ENCODE results near the gene DNAJC30. TPM values are rescaled to one million over a fixed set of nuclear protein-coding genes. Genes with fewer than 3 reads are reported as not detected.

The DNAJC30 gene
- total and polyA plus RNA-seq, 2 experiments from 2014 or later, result 2.8 to 5.6 TPM

DNA sequence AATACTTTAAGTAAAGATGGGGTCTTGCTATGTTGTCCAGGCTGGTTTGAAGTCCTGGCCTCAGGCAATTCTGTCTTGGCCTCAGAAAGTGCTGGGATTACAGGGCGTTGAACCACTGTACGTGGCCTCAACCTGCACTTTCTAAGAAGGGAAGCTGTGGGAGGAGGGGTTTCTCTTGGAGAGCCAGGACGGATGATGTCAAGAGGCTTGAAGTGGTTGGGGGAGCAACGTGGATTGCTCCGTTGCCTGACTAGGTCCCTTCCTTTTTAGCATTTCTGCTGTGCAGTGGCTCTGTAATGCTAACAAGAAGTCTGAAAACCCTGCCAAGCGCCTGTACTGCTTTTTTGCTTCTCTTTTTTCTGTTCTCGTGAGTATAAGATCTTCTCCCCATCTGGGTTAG is 7.4 kb upstream of the DNAJC30 start:
- no peak overlapping the region for H3K27ac ChIP-seq (ENCODE audit: low read depth)
- H3K4me3 ChIP-seq, result no peak overlapping the region
- H2AFZ ChIP-seq, result no peak overlapping the region
- H3K9me3 Mint-ChIP-seq, result no peaks in the 10 kb centered on the region; the same call in 2 of the 3 replicates
- peaks cover 4% of the 10 kb centered on the region for H3K27me3 Mint-ChIP-seq (ENCODE audit: insufficient read depth, low read depth, poor library complexity)
- H3K4me1 ChIP-seq (ENCODE audit: insufficient read depth), result no peaks in the 10 kb centered on the region
- peaks cover 73% of the 10 kb centered on the region for H3K36me3 Mint-ChIP-seq (ENCODE audit: low read depth)
- H3K27me3 ChIP-seq (ENCODE audit: insufficient read depth), result no peaks in the 10 kb centered on the region
- H3K4me3 Mint-ChIP-seq, result no peak overlapping the region
- H3K79me2 ChIP-seq (replicated peaks; ENCODE audit: insufficient read depth), result peaks cover 40% of the 10 kb centered on the region
- no peak for DNase-seq (ENCODE audit: low spot score)
- no peak for ATAC-seq
- peaks cover 31% of the 10 kb centered on the region; the same call in 1 of the 2 replicates for H3K36me3 ChIP-seq (ENCODE audit: insufficient read depth)
- H3K27ac Mint-ChIP-seq, result no peak overlapping the region
- H4K20me1 ChIP-seq (replicated peaks; ENCODE audit: insufficient read depth), result peaks cover 27% of the 10 kb centered on the region
- TF ChIP-seq, protein P1, sequence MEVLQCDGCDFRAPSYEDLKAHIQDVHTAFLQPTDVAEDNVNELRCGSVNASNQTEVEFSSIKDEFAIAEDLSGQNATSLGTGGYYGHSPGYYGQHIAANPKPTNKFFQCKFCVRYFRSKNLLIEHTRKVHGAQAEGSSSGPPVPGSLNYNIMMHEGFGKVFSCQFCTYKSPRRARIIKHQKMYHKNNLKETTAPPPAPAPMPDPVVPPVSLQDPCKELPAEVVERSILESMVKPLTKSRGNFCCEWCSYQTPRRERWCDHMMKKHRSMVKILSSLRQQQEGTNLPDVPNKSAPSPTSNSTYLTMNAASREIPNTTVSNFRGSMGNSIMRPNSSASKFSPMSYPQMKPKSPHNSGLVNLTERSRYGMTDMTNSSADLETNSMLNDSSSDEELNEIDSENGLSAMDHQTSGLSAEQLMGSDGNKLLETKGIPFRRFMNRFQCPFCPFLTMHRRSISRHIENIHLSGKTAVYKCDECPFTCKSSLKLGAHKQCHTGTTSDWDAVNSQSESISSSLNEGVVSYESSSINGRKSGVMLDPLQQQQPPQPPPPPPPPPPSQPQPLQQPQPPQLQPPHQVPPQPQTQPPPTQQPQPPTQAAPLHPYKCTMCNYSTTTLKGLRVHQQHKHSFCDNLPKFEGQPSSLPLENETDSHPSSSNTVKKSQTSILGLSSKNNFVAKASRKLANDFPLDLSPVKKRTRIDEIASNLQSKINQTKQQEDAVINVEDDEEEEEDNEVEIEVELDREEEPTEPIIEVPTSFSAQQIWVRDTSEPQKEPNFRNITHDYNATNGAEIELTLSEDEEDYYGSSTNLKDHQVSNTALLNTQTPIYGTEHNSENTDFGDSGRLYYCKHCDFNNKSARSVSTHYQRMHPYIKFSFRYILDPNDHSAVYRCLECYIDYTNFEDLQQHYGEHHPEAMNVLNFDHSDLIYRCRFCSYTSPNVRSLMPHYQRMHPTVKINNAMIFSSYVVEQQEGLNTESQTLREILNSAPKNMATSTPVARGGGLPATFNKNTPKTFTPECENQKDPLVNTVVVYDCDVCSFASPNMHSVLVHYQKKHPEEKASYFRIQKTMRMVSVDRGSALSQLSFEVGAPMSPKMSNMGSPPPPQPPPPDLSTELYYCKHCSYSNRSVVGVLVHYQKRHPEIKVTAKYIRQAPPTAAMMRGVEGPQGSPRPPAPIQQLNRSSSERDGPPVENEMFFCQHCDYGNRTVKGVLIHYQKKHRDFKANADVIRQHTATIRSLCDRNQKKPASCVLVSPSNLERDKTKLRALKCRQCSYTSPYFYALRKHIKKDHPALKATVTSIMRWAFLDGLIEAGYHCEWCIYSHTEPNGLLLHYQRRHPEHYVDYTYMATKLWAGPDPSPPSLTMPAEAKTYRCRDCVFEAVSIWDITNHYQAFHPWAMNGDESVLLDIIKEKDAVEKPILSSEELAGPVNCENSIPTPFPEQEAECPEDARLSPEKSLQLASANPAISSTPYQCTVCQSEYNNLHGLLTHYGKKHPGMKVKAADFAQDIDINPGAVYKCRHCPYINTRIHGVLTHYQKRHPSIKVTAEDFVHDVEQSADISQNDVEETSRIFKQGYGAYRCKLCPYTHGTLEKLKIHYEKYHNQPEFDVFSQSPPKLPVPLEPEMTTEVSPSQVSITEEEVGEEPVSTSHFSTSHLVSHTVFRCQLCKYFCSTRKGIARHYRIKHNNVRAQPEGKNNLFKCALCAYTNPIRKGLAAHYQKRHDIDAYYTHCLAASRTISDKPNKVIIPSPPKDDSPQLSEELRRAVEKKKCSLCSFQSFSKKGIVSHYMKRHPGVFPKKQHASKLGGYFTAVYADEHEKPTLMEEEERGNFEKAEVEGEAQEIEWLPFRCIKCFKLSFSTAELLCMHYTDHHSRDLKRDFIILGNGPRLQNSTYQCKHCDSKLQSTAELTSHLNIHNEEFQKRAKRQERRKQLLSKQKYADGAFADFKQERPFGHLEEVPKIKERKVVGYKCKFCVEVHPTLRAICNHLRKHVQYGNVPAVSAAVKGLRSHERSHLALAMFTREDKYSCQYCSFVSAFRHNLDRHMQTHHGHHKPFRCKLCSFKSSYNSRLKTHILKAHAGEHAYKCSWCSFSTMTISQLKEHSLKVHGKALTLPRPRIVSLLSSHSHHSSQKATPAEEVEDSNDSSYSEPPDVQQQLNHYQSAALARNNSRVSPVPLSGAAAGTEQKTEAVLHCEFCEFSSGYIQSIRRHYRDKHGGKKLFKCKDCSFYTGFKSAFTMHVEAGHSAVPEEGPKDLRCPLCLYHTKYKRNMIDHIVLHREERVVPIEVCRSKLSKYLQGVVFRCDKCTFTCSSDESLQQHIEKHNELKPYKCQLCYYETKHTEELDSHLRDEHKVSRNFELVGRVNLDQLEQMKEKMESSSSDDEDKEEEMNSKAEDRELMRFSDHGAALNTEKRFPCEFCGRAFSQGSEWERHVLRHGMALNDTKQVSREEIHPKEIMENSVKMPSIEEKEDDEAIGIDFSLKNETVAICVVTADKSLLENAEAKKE (CRISPR knock-in tag; IDR thresholded peaks at IDR 0.05), result no peak
- TF ChIP-seq ZNF331 (CRISPR knock-in tag; IDR thresholded peaks at IDR 0.05; ENCODE audit: low read depth), result no peak
- no peak for TF ChIP-seq STAT1 (IDR thresholded peaks at IDR 0.05; ENCODE audit: unreplicated experiment)
- TF ChIP-seq, protein P2, sequence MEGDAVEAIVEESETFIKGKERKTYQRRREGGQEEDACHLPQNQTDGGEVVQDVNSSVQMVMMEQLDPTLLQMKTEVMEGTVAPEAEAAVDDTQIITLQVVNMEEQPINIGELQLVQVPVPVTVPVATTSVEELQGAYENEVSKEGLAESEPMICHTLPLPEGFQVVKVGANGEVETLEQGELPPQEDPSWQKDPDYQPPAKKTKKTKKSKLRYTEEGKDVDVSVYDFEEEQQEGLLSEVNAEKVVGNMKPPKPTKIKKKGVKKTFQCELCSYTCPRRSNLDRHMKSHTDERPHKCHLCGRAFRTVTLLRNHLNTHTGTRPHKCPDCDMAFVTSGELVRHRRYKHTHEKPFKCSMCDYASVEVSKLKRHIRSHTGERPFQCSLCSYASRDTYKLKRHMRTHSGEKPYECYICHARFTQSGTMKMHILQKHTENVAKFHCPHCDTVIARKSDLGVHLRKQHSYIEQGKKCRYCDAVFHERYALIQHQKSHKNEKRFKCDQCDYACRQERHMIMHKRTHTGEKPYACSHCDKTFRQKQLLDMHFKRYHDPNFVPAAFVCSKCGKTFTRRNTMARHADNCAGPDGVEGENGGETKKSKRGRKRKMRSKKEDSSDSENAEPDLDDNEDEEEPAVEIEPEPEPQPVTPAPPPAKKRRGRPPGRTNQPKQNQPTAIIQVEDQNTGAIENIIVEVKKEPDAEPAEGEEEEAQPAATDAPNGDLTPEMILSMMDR (conservative IDR thresholded peaks at IDR 0.05; ENCODE audit: low read depth in 2 of 2), result no peak
- TF ChIP-seq, protein P3, sequence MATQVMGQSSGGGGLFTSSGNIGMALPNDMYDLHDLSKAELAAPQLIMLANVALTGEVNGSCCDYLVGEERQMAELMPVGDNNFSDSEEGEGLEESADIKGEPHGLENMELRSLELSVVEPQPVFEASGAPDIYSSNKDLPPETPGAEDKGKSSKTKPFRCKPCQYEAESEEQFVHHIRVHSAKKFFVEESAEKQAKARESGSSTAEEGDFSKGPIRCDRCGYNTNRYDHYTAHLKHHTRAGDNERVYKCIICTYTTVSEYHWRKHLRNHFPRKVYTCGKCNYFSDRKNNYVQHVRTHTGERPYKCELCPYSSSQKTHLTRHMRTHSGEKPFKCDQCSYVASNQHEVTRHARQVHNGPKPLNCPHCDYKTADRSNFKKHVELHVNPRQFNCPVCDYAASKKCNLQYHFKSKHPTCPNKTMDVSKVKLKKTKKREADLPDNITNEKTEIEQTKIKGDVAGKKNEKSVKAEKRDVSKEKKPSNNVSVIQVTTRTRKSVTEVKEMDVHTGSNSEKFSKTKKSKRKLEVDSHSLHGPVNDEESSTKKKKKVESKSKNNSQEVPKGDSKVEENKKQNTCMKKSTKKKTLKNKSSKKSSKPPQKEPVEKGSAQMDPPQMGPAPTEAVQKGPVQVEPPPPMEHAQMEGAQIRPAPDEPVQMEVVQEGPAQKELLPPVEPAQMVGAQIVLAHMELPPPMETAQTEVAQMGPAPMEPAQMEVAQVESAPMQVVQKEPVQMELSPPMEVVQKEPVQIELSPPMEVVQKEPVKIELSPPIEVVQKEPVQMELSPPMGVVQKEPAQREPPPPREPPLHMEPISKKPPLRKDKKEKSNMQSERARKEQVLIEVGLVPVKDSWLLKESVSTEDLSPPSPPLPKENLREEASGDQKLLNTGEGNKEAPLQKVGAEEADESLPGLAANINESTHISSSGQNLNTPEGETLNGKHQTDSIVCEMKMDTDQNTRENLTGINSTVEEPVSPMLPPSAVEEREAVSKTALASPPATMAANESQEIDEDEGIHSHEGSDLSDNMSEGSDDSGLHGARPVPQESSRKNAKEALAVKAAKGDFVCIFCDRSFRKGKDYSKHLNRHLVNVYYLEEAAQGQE (IDR thresholded peaks at IDR 0.05; ENCODE audit: unreplicated experiment), result no peak
- TF ChIP-seq EZH2phosphoT487 (IDR thresholded peaks at IDR 0.05; ENCODE audit: unreplicated experiment), result no peak
- TF ChIP-seq ZNF114 (CRISPR knock-in tag; IDR thresholded peaks at IDR 0.05), result no peak
- TF ChIP-seq, protein P4, sequence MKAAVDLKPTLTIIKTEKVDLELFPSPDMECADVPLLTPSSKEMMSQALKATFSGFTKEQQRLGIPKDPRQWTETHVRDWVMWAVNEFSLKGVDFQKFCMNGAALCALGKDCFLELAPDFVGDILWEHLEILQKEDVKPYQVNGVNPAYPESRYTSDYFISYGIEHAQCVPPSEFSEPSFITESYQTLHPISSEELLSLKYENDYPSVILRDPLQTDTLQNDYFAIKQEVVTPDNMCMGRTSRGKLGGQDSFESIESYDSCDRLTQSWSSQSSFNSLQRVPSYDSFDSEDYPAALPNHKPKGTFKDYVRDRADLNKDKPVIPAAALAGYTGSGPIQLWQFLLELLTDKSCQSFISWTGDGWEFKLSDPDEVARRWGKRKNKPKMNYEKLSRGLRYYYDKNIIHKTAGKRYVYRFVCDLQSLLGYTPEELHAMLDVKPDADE (IDR thresholded peaks at IDR 0.05), result no peak
- TF ChIP-seq CREB1 (CRISPR knock-in tag; IDR thresholded peaks at IDR 0.05; ENCODE audit: low read depth), result no peak
- TF ChIP-seq EZH2 (IDR thresholded peaks at IDR 0.05; ENCODE audit: low read depth, unreplicated experiment), result no peak
- TF ChIP-seq NANOG (IDR thresholded peaks at IDR 0.05; ENCODE audit: borderline replicate concordance), result no peak
- no peak for TF ChIP-seq POLR2AphosphoS5 (IDR thresholded peaks at IDR 0.05; ENCODE audit: low read depth)
- TF ChIP-seq JUNB (IDR thresholded peaks at IDR 0.05; ENCODE audit: unreplicated experiment), result no peak
- no peaks in the 10 kb centered on the region for H3K9me2 ChIP-seq (ENCODE audit: insufficient read depth)
- H3K4me1 Mint-ChIP-seq, result no peaks in the 10 kb centered on the region
- H3K4me2 ChIP-seq, result no peak overlapping the region
- no peaks in the 10 kb centered on the region for H3F3A ChIP-seq (replicated peaks; ENCODE audit: low read depth)
